SU-DHL-6 (cell line): ENCODE results near the gene RCN2.

ENCODE experiments used
- H2AFZ ChIP-seq: fragments of 200-600 bp; sonication (generic); 2 replicates; pipeline ENCODE4 v1.6.1; 2014; ENCODE audit warnings: low read depth, mild to moderate bottlenecking, moderate library complexity, mixed read lengths, antibody characterized with exemption, low read length; ENCODE audit not compliant: severe bottlenecking
- H3F3A ChIP-seq: fragments of 200-600 bp; shearing (Covaris generic); 2 replicates; pipeline ENCODE4 v1.6.0; 2016; ENCODE audit warnings: antibody characterized with exemption, mild to moderate bottlenecking; ENCODE audit not compliant: insufficient read depth
- H3K27ac ChIP-seq: fragments of 200-600 bp; sonication (generic); 2 replicates; pipeline ENCODE4 v1.5.1; 2016; ENCODE audit warnings: low read depth, mild to moderate bottlenecking, low read length, moderate library complexity, mixed read lengths
- H3K27me3 ChIP-seq: fragments of 200-600 bp; sonication (generic), shearing (Covaris generic); 2 replicates; pipeline ENCODE4 v1.6.0; 2014; ENCODE audit warnings: mild to moderate bottlenecking, low read length
- H3K36me3 ChIP-seq: fragments of 200-600 bp; sonication (generic); 2 replicates; pipeline ENCODE4 v1.6.1; 2014; ENCODE audit warnings: mild to moderate bottlenecking, low read length, mixed read lengths
- H3K4me2 ChIP-seq: fragments of 300-600, 200-600 bp; shearing (Covaris generic), sonication (generic); 2 replicates; pipeline ENCODE4 v1.6.0; 2014; ENCODE audit warnings: low read length, low read depth, mild to moderate bottlenecking; ENCODE audit not compliant: poor library complexity, severe bottlenecking
- H3K4me3 ChIP-seq: fragments of 200-600 bp; sonication (generic); 2 replicates; pipeline ENCODE4 v1.5.1; 2014; ENCODE audit warnings: antibody characterized with exemption, low read length, mild to moderate bottlenecking, mixed read lengths; ENCODE audit not compliant: insufficient read depth, poor library complexity, severe bottlenecking
- H3K79me2 ChIP-seq: fragments of 200-600 bp; sonication (generic); 2 replicates; pipeline ENCODE4 v1.6.1; 2014; ENCODE audit warnings: mild to moderate bottlenecking, low read length, moderate library complexity; ENCODE audit not compliant: insufficient read depth
- H3K9ac ChIP-seq: fragments of 200-600 bp; sonication (generic); 2 replicates; pipeline ENCODE4 v1.7.0; 2014; ENCODE audit warnings: mild to moderate bottlenecking, low read length
- H3K9me2 ChIP-seq: fragments of 200-600 bp; sonication (generic); replicated peaks from 2 replicates; pipeline ENCODE4 v1.6.1; 2014; ENCODE audit warnings: low read length; ENCODE audit not compliant: insufficient read depth
- H3K9me3 ChIP-seq: fragments of 200-600 bp; sonication (generic); 2 replicates; pipeline ENCODE4 v1.6.1; 2014; ENCODE audit warnings: low read length, mixed read lengths; ENCODE audit not compliant: insufficient read depth
- H4K20me1 ChIP-seq: fragments of 200-600 bp; sonication (generic); 2 replicates; pipeline ENCODE4 v1.6.1; 2014; ENCODE audit warnings: low read depth, mild to moderate bottlenecking, antibody characterized with exemption, low read length, moderate library complexity, mixed read lengths
- CTCF ChIP-seq: fragments of 200-600 bp; sonication (generic); IDR thresholded peaks from one replicate; pipeline ENCODE4 v1.5.1; 2017; ENCODE audit warnings: antibody characterized with exemption, mild to moderate bottlenecking, low read length, moderate library complexity; ENCODE audit not compliant: insufficient read depth, poor library complexity, severe bottlenecking
- EZH2phosphoT487 ChIP-seq: fragments of 200-600 bp; sonication (generic), shearing (Covaris generic); conservative IDR thresholded peaks from 2 replicates; pipeline ENCODE4 v1.6.1; 2018; ENCODE audit warnings: mild to moderate bottlenecking, antibody characterized with exemption, low read length, moderate library complexity, mixed read lengths

The RCN2 gene

GRCh38 chr15:76947454-76947853, 15.9 kb downstream of the RCN2 start:
- Histone ChIP-seq H2AFZ (no peak overlapping the region), H3K36me3 (peaks cover 18% of the 10 kb centered on the region; the same call in 1 of the 2 replicates), H3K27me3 (no peaks in the 10 kb centered on the region), H3K4me3 (no peak overlapping the region), H3K9me2 (no peaks in the 10 kb centered on the region), H3K27ac (no peak overlapping the region), H3K9me3 (no peaks in the 10 kb centered on the region), H3F3A (no peaks in the 10 kb centered on the region), H3K79me2 (no peaks in the 10 kb centered on the region), H3K9ac (no peak overlapping the region), H4K20me1 (no peaks in the 10 kb centered on the region), H3K4me2 (no peak overlapping the region)
- TF ChIP-seq CTCF (no peak), EZH2phosphoT487 (no peak)

GRCh38 chr15:76951220-76951619, 19.7 kb downstream of the RCN2 start:
- Histone ChIP-seq H3K9ac (no peak overlapping the region), H2AFZ (no peak overlapping the region), H3K27ac (no peak overlapping the region), H3K79me2 (no peaks in the 10 kb centered on the region), H3K9me3 (no peaks in the 10 kb centered on the region), H3K4me2 (no peak overlapping the region), H3K9me2 (no peaks in the 10 kb centered on the region), H4K20me1 (no peaks in the 10 kb centered on the region), H3K27me3 (no peaks in the 10 kb centered on the region), H3K4me3 (no peak overlapping the region), H3F3A (no peaks in the 10 kb centered on the region), H3K36me3 (peaks cover 18% of the 10 kb centered on the region; the same call in 1 of the 2 replicates)
- TF ChIP-seq EZH2phosphoT487 (no peak), CTCF (no peak)

- no peaks in the 10 kb centered on the region for H3K27me3 ChIP-seq
- H3K27ac ChIP-seq, result no peak overlapping the region
- H2AFZ ChIP-seq, result no peak overlapping the region
- H3K4me3 ChIP-seq, result no peak overlapping the region
- TF ChIP-seq EZH2phosphoT487, result no peak
- no peak for TF ChIP-seq CTCF
- no peaks in the 10 kb centered on the region for H3K9me3 ChIP-seq
- H3F3A ChIP-seq, result no peaks in the 10 kb centered on the region
- H3K79me2 ChIP-seq, result no peaks in the 10 kb centered on the region
- H3K4me2 ChIP-seq, result no peak overlapping the region
- no peak overlapping the region for H3K9ac ChIP-seq
- H4K20me1 ChIP-seq, result no peaks in the 10 kb centered on the region
- peaks cover 9% of the 10 kb centered on the region; the same call in 1 of the 2 replicates for H3K36me3 ChIP-seq
- no peaks in the 10 kb centered on the region for H3K9me2 ChIP-seq
Measured at GRCh38 chr15:76953913-76954312, 22.4 kb downstream of the RCN2 start.

- H4K20me1 ChIP-seq, result no peaks in the 10 kb centered on the region
- H3F3A ChIP-seq, result no peaks in the 10 kb centered on the region
- no peaks in the 10 kb centered on the region for H3K27me3 ChIP-seq
- TF ChIP-seq EZH2phosphoT487 (no peak), CTCF (no peak)
- H3K36me3 ChIP-seq, result peaks cover 4% of the 10 kb centered on the region; the same call in 1 of the 2 replicates
- H3K9ac ChIP-seq, result no peak overlapping the region
- H3K9me2 ChIP-seq, result no peaks in the 10 kb centered on the region
- no peaks in the 10 kb centered on the region for H3K9me3 ChIP-seq
- H3K4me2 ChIP-seq, result no peak overlapping the region
- H3K27ac ChIP-seq, result no peak overlapping the region
- H2AFZ ChIP-seq, result no peak overlapping the region
- H3K4me3 ChIP-seq, result no peak overlapping the region
- no peaks in the 10 kb centered on the region for H3K79me2 ChIP-seq
Measured at GRCh38 chr15:76954744-76955143, 23.2 kb downstream of the RCN2 start.
